GM18861 (cell line): ENCODE results near the gene OR5AN1.
"Not testable (repeated sequence)": the region's sequence is repeated elsewhere in the genome, so short reads cannot be mapped to it uniquely, and the experiment has no call there.

Experiments used
- ATAC-seq: cut with Tn5 transposase; IDR thresholded peaks from one replicate; pipeline ENCODE4 v1.9.1; 2021; ENCODE audit not compliant: unreplicated experiment

OR5AN1 gene

GRCh38 chr11:59358595-59358994 lies at the start of gene OR5AN1:
OR5AN1 (plus strand) TSS chr11:59358895; CDS start chr11:59364459, 5,564 bp downstream.
- no peak for ATAC-seq

GRCh38 chr11:59335001-59335400 lies 23.7 kb upstream of the OR5AN1 start:
- no peak for ATAC-seq

- no peak for ATAC-seq
Measured at GRCh38 chr11:59336176-59336575, 22.5 kb upstream of the OR5AN1 start.

GRCh38 chr11:59336931-59337330 lies 21.8 kb upstream of the OR5AN1 start:
- no peak for ATAC-seq

- not testable (repeated sequence) for ATAC-seq
Measured at GRCh38 chr11:59349657-59350056, 9.0 kb upstream of the OR5AN1 start.

GRCh38 chr11:59355226-59355625 lies 3.5 kb upstream of the OR5AN1 start:
- no peak for ATAC-seq

GRCh38 chr11:59356561-59356960 lies 2.1 kb upstream of the OR5AN1 start:
- ATAC-seq, result no peak

- ATAC-seq, result no peak
Measured at GRCh38 chr11:59358020-59358419, 675 bp upstream of the OR5AN1 start.

GRCh38 chr11:59365232-59366018 lies 6.7 kb downstream of the OR5AN1 start:
- ATAC-seq, result no peak

GRCh38 chr11:59368238-59369022 lies 9.7 kb downstream of the OR5AN1 start:
- no peak for ATAC-seq

- not testable (repeated sequence) for ATAC-seq
Measured at GRCh38 chr11:59372324-59372723, 13.6 kb downstream of the OR5AN1 start.

GRCh38 chr11:59380263-59381059 lies 21.8 kb downstream of the OR5AN1 start:
- ATAC-seq, result peak; percentile 92

- ATAC-seq, result no peak
Measured at GRCh38 chr11:59394186-59394585, 35.5 kb downstream of the OR5AN1 start.

- no peak for ATAC-seq
Measured at GRCh38 chr11:59400461-59401261, 42.0 kb downstream of the OR5AN1 start.

- no peak for ATAC-seq
Measured at GRCh38 chr11:59401262-59401552, 42.5 kb downstream of the OR5AN1 start.

- ATAC-seq, result no peak
Measured at GRCh38 chr11:59403546-59403945, 44.9 kb downstream of the OR5AN1 start.

- no peak for ATAC-seq
Measured at GRCh38 chr11:59413646-59414045, 55.0 kb downstream of the OR5AN1 start.

GRCh38 chr11:59415111-59415510 lies 56.4 kb downstream of the OR5AN1 start:
- no peak for ATAC-seq

GRCh38 chr11:59416613-59417012 lies 57.9 kb downstream of the OR5AN1 start:
- no peak for ATAC-seq

GRCh38 chr11:59417023-59417422 lies 58.3 kb downstream of the OR5AN1 start:
- no peak for ATAC-seq

- ATAC-seq, result no peak
Measured at GRCh38 chr11:59418156-59418555, 59.5 kb downstream of the OR5AN1 start.
